Omental fat pad (tissue), 4 donors: ENCODE results near the gene SMARCAD1. TPM values are rescaled to one million over a fixed set of nuclear protein-coding genes. Genes with fewer than 3 reads are reported as not detected.

Source experiments
- ATAC-seq: fragments of 150-250 bp; one replicate; pipeline ENCODE4 v1.9.1; 2016; ENCODE audit warnings: mild to moderate bottlenecking, moderate library complexity; ENCODE audit not compliant: low FRiP score
- DNase-seq: peaks from one replicate; pipeline ENCODE4 v3.0.0-alpha.2; 2019; ENCODE audit warnings: low spot score
- CTCF ChIP-seq, 3 donors: fragments of 450-650 bp; IDR thresholded peaks; one replicate each; pipeline ENCODE4 v1.5.1; 2016 to 2017; ENCODE audit warnings: antibody characterized with exemption in 3 of 3, mild to moderate bottlenecking in 3 of 3, moderate library complexity in 2 of 3
- total RNA-seq, 4 donors: library from RNA; depleted of rRNA; stranded (reverse); fragments of >200 nt; gene quantifications; one replicate each; pipeline ENCODE4 v1.1.0, GENCODE V29; 2016

The SMARCAD1 gene, protein sequence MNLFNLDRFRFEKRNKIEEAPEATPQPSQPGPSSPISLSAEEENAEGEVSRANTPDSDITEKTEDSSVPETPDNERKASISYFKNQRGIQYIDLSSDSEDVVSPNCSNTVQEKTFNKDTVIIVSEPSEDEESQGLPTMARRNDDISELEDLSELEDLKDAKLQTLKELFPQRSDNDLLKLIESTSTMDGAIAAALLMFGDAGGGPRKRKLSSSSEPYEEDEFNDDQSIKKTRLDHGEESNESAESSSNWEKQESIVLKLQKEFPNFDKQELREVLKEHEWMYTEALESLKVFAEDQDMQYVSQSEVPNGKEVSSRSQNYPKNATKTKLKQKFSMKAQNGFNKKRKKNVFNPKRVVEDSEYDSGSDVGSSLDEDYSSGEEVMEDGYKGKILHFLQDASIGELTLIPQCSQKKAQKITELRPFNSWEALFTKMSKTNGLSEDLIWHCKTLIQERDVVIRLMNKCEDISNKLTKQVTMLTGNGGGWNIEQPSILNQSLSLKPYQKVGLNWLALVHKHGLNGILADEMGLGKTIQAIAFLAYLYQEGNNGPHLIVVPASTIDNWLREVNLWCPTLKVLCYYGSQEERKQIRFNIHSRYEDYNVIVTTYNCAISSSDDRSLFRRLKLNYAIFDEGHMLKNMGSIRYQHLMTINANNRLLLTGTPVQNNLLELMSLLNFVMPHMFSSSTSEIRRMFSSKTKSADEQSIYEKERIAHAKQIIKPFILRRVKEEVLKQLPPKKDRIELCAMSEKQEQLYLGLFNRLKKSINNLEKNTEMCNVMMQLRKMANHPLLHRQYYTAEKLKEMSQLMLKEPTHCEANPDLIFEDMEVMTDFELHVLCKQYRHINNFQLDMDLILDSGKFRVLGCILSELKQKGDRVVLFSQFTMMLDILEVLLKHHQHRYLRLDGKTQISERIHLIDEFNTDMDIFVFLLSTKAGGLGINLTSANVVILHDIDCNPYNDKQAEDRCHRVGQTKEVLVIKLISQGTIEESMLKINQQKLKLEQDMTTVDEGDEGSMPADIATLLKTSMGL
- 10 to 100 TPM; 16.6 to 31.7 (median 18.9) TPM for total RNA-seq

GRCh38 chr4:94207469-94208224 lies at the start of gene SMARCAD1:
SMARCAD1 (plus strand) TSS chr4:94207865; CDS start chr4:94208395, 530 bp downstream.
- no peak for TF ChIP-seq CTCF (IDR thresholded peaks at IDR 0.05)
- DNase-seq (peak; percentile 75), ATAC-seq (peak; percentile 92)

GRCh38 chr4:94158883-94159282 lies 48.8 kb upstream of the SMARCAD1 start:
- no peak for ATAC-seq
- no peak for TF ChIP-seq CTCF (IDR thresholded peaks at IDR 0.05)
- no peak for DNase-seq

GRCh38 chr4:94159790-94160189 lies 47.9 kb upstream of the SMARCAD1 start:
- no peak for TF ChIP-seq CTCF (IDR thresholded peaks at IDR 0.05)
- DNase-seq (no peak), ATAC-seq (no peak)

GRCh38 chr4:94160774-94161173 lies 46.9 kb upstream of the SMARCAD1 start:
- DNase-seq (no peak), ATAC-seq (no peak)
- no peak for TF ChIP-seq CTCF (IDR thresholded peaks at IDR 0.05)

GRCh38 chr4:94165256-94165655 lies 42.4 kb upstream of the SMARCAD1 start:
- no peak for DNase-seq

More at GRCh38 chr4:94165256-94165655, 42.4 kb upstream of the SMARCAD1 start:
- ATAC-seq, result no peak
- no peak for TF ChIP-seq CTCF (IDR thresholded peaks at IDR 0.05)
